ENCODE data around the gene ARID1B.

DNA sequence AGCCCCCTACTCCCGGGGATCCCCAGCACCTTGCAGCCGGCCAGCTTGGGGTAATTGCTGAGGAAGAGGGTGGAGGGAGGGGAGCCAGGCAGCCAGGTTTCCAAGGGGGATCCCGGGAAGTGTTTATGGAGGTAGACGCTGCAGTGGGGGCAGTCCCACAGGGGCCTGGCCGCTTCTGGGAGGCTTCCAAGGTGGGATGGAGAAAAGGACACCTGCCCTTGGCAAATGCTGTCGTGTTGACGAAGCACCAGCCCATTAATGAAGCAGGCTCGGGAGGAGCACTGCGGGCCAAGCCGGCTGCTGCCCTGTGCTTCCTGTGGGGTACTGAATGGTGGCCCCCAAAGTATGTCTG is 463.8 kb downstream of the ARID1B start:
- no peak for TF ChIP-seq CTCF (conservative IDR thresholded peaks at IDR 0.05; ENCODE audit: low read length)
- no peak for TF ChIP-seq EZH2phosphoT487 (IDR thresholded peaks at IDR 0.05; ENCODE audit: borderline replicate concordance, low read depth, low read length)

Data from OCI-LY7 (cell line).